GM21423 (cell line): ENCODE results near the gene RBM44.
"Not testable (repeated sequence)": the region's sequence is repeated elsewhere in the genome, so short reads cannot be mapped to it uniquely, and the experiment has no call there.

ENCODE experiments used
- ATAC-seq: cut with Tn5 transposase; IDR thresholded peaks from one replicate; pipeline ENCODE4 v1.9.1; 2021; ENCODE audit warnings: mild to moderate bottlenecking, moderate library complexity; ENCODE audit not compliant: unreplicated experiment

The RBM44 gene

DNA sequence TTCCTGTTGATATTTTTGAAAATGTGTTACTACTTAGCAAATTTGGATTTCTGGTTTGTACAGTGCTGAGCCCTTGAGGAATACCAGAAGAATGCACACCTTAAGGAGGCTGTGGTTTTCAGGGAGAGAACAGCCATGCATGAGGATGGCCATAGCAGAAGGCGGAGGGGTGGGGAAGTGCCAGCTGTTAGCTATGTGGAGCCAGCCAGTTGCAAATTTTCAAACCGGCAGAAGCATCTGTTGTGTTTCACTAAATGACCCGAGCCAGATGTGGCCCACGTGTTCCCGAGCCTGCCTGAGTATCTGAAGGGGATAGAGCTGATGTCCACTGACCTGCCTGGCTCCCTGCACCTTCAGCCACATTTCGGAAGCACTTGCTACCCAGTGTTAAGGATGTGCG, 16.4 kb upstream of the RBM44 start:
- ATAC-seq: no peak

DNA sequence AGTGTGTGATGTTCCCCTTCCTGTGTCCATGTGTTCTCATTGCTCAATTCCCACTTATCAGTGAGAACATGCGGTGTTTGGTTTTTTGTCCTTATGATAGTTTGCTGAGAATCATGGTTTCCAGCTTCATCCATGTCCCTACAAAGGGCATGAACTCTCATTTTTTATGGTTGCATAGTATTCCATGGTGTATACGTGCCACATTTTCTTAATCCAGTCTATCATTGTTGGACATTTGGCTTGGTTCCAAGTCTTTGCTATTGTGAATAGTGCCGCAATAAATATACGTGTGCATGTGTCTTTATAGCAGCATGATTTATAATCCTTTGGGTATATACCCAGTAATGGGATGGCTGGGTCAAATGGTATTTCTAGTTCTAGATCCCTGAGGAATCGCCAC, 14.9 kb upstream of the RBM44 start:
- not testable (repeated sequence) for ATAC-seq

DNA sequence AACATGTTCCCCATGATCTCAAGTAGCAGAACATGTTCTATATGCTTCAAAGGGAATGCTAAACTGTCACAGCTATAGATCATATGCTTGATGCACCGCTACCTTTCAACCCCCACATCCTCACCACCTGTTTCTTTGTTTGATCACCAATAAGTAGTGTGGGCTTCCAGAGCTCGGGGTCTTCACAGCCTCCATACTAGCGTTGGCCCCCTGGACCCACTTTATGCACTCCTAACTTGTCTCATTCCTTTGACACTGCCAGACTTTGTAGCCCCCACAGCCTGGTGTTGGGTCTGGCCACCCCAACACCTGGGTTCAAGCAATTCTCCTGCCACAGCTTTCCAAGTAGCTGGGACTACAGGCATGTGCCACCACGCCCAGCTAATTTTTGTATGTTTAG, 11.6 kb upstream of the RBM44 start:
- no peak for ATAC-seq

DNA sequence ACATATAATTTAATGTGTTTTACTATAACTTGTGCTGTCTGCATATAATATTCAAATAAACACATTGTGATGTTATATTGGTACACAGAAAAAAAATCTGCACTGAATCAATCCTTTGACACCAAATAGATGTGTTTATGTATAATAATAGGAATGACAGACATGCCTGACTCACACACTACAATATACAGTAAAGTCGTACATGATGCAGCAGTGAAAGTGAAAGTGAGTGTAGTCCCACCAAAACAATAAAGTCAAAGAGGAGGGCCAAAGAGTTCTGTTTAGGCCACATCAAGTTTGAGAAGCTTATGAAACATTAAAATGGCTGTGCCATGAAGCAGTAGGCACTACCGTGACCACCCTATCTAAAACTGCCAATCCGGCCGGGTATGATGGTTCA, 8.2 kb upstream of the RBM44 start:
- ATAC-seq: no peak

GRCh38 chr2:237791977-237792727, 6.4 kb upstream of the RBM44 start:
- no peak for ATAC-seq

- ATAC-seq: no peak
These were observed 1.3 kb upstream of the RBM44 start for GRCh38 chr2:237797253-237797652.

DNA sequence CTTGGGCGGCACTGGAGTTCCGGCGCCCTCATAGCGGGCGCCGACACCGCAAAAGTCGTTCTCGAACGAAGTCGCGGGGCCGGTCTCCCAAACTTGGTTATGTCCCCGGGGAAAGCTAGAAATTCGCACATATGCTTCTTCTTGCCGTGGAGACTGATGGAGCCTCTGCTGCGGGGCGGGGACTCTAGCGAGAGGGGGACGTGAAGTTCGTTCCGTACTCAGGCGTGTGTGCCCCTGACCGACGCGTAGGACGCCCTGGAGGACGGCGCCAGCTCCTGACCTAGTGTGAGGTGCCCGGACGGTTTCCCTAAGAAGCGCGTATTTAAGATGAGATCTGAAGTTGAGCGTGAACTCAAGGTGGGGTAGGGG, 465 bp downstream of the RBM44 start:
- ATAC-seq: no peak

GRCh38 chr2:237801466-237801865, 2.9 kb downstream of the RBM44 start:
- ATAC-seq: no peak

DNA sequence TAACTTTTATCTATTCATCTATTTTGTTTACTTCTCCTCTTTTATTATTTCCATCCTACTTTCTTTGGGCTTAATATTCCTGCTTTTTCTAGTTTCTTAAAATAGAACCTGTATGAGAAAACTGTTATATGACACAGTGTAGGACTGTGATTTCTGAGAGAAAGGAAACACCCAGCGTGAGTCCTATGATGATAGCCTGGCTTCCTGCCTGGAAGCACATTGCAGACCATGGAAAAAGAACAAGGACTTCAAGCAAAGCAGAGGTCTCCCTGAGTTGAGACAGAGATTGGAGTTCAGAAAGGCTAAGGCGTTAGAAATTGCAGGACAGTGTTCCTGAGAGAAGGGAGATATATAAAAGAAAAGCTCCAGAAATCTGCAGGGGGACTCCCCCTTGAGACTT, 7.8 kb downstream of the RBM44 start:
- ATAC-seq: no peak

- ATAC-seq: no peak
These were observed 17.1 kb downstream of the RBM44 start for GRCh38 chr2:237815637-237816036.

DNA sequence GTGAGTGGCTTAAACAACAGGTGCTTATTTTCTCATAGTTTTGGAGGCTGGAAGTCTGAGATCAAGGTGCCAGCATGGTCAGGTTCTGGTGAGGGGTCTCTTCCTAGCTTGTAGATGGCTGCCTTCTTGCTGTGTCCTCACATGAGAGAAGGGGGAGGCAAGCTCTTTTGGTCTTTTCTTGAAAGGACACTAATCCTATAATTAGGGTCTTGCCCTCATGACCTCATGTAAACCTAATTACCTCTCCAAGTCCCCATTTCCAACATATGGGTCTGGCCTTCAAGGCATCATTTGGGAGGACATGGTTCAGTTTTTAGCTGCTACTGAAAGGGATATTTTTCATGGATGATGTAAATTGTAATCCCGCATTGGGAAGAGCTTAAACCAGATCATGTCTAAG, 18.0 kb downstream of the RBM44 start:
- no peak for ATAC-seq

GRCh38 chr2:237818066-237818473, 19.5 kb downstream of the RBM44 start:
- ATAC-seq: no peak

- ATAC-seq: no peak
These were observed 20.7 kb downstream of the RBM44 start for GRCh38 chr2:237819231-237819630.

- no peak for ATAC-seq
These were observed 21.8 kb downstream of the RBM44 start for GRCh38 chr2:237820421-237820820.

- ATAC-seq: no peak
These were observed 25.0 kb downstream of the RBM44 start for GRCh38 chr2:237823544-237823943.

GRCh38 chr2:237824085-237824484, 25.5 kb downstream of the RBM44 start:
- ATAC-seq: no peak

DNA sequence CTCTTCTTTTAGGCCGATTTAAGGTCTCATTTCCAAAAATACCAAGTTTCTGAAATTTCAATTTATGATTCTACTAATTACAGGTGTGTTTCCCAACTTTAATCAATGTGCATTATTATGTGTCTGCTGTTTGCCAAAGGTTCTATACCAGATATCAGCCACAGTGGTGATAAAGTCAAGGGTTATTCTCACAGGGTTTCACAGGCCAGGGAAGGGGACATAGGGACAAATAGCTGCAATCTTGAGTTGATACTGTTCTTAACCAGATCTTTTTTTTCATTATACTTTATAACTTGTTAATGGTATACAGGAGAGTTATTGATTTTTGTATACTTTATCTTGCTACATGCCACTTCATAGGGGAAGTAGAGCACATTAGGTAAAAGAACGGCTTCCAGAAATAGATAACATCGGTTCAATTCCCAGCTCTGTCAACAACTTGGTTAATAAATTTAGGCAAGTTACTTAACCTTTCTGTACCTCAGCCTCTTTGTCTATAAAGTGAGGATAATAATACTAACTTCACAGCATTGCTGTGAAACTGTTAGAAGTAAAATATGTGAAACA, 28.9 kb downstream of the RBM44 start:
- ATAC-seq: no peak

DNA sequence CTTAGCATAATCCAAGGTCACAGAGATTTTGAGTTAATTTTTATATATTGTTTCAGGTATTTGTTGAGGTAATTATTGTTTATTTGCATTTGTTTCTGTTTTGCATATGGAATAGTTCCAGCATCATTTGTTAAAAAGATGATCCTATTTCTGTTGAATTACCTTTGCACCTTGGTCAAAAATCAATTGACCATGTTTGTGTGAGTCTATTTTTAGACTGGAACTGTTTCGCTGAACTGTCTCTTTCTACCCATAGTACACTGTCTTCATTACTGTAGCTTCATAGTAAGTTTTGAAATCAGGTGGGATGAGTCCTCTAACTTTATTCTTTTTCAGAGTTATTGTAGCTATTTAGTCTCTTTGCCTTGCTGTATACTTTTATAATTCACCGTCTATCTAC, 31.9 kb downstream of the RBM44 start:
- no peak for ATAC-seq

- ATAC-seq: no peak
These were observed 35.0 kb downstream of the RBM44 start for GRCh38 chr2:237833546-237833945.

- ATAC-seq: no peak
These were observed 36.8 kb downstream of the RBM44 start for GRCh38 chr2:237835372-237835771.

DNA sequence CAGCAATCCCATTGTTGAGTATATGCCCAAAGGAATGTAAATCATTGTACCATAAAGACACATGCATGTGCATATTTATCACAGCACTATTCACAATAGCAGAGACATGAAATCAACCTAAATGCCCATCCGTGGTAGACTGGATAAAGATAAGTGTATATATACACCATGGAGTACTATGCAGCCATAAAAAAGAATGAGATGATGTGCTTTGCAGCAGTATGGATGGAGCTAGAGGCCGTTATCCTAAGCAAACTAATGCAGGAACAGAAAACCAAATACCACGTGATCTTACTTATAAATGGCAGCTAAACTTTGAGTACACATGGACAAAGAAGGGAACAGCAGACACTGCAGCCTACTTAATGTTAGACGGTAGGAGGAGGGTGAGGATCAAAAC, 42.5 kb downstream of the RBM44 start:
- ATAC-seq: no peak

DNA sequence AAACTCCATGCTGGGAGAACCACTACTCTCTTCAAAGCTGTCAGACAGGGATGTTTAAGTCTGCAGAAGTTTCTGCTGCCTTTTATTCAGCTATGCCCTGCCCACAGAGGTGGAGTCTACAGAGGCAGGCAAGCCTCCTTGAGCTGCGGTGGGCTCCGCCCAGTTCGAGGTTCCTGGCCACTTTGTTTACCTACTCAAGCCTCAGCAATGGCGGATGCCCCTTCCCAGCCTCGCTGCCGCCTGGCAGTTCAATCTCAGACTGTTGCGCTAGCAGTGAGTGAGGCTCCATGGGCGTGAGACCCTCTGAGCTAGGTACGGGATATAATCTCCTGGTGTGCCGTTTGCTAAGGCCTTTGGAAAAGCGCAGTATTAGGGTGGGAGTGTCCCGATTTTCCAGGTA, 50.4 kb downstream of the RBM44 start:
- not testable (repeated sequence) for ATAC-seq

DNA sequence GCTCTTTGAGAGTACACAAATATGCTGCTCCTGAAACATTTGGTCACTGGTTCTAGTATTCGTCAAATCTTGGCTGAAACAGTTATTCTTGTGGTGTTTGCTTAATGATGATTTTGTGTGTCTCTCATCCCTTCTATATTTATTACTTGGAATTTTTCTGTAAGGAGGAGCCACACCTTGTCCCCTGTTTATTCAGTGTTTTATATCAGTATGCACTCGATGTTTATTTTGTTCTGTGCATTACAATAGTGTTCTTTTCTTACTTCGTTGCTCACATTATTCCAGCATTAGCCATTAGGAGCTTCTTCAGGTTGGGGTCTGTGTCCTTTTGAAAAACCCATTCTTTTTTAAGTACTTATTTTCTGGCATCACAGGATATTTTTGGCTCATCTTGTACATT, 55.7 kb downstream of the RBM44 start:
- no peak for ATAC-seq
